Left lung (tissue), 10 donors: Measurements from ENCODE around the gene LRP10. TPM values are rescaled to one million over a fixed set of nuclear protein-coding genes. Genes with fewer than 3 reads are reported as not detected.

ENCODE experiments used
- ATAC-seq: fragments of 200-7000 bp; cut with Tn5 transposase; one replicate; pipeline ENCODE4 v1.9.1; 2020; ENCODE audit warnings: moderate library complexity
- DNase-seq, 4 donors: peaks; one replicate each; pipeline ENCODE4 v3.0.0-alpha.2; 2013 to 2020
- H3K27ac ChIP-seq, 2 donors: fragments of 200-600 bp; sonication (generic) in 1 of 2; one replicate each; pipeline versions ENCODE4 v1.5.0 to v1.8.0; 2020 to 2021
- H3K27me3 ChIP-seq, 2 donors: fragments of 200-600 bp; sonication (generic) in 1 of 2; one replicate each; pipeline versions ENCODE4 v1.5.0 to v1.8.0; 2020 to 2021
- H3K36me3 ChIP-seq, 2 donors: fragments of 200-600 bp; sonication (generic) in 1 of 2; one replicate each; pipeline versions ENCODE4 v1.5.0 to v1.8.0; 2020 to 2021
- H3K4me1 ChIP-seq, 2 donors: fragments of 200-600 bp; one replicate each; pipeline ENCODE4 v1.8.0; 2021
- H3K4me3 ChIP-seq, 2 donors: fragments of 200-600 bp; sonication (generic) in 1 of 2; one replicate each; pipeline versions ENCODE4 v1.5.0 to v1.8.0; 2020 to 2021; ENCODE audit warnings: mild to moderate bottlenecking in 1 of 2
- H3K9me3 ChIP-seq, 2 donors: fragments of 200-600 bp; sonication (generic) in 1 of 2; one replicate each; pipeline versions ENCODE4 v1.5.0 to v1.8.0; 2020 to 2021
- CTCF ChIP-seq, 2 donors: fragments of 200-600 bp; sonication (generic) in 1 of 2; IDR thresholded peaks; one replicate each; pipeline versions ENCODE4 v1.5.0 to v1.8.0; 2021; ENCODE audit warnings: antibody characterized with exemption in 2 of 2
- intact Hi-C, 2 donors: fragments of 100-400 bp; cut with DNase I; formaldehyde crosslinking; loops; one replicate each; pipeline versions ENCODE4 v1.11.2 to v1.14.2; 2022
- polyA plus RNA-seq, 6 donors: library from polyadenylated mRNA; unstranded; fragments of 120-200 nt; gene quantifications; one replicate each; pipeline ENCODE4 v1.2.1, GENCODE V29; 2013; ENCODE audit not compliant: insufficient read length in 6 of 6
- total RNA-seq, 2 donors: library from RNA; stranded (reverse); fragmentation: NEBNext Ultra II Directional; extraction: Animal tissue kit (Norgen Biotek cat#: 25700); gene quantifications; one replicate each; pipeline ENCODE4 v1.2.1, GENCODE V29; 2021
- donor health status: DM: no; HTN: yes; CAD: no.
- donor health status: DM: no; HTN: no; CAD: no.

The LRP10 gene
- total and polyA plus RNA-seq, 8 donors, result 49.3 to 147 (median 58.5) TPM

- Histone ChIP-seq H3K9me3 (no peaks in the 10 kb centered on the region), H3K4me3 (no peak overlapping the region), H3K27me3 (no peaks in the 10 kb centered on the region), H3K4me1 (peaks cover 22 to 61% of the 10 kb centered on the region in 2 donors), H3K36me3 (peaks cover 0 to 52% of the 10 kb centered on the region in 2 donors), H3K27ac (peak overlapping the region; percentile 62 to 66)
- no peak for ATAC-seq
- TF ChIP-seq CTCF (IDR thresholded peaks at IDR 0.05), result no peak
- no peak for DNase-seq
- intact Hi-C loops, result no loop called here
Measured at GRCh38 chr14:22846811-22847307, 24.7 kb upstream of the LRP10 start.

DNA sequence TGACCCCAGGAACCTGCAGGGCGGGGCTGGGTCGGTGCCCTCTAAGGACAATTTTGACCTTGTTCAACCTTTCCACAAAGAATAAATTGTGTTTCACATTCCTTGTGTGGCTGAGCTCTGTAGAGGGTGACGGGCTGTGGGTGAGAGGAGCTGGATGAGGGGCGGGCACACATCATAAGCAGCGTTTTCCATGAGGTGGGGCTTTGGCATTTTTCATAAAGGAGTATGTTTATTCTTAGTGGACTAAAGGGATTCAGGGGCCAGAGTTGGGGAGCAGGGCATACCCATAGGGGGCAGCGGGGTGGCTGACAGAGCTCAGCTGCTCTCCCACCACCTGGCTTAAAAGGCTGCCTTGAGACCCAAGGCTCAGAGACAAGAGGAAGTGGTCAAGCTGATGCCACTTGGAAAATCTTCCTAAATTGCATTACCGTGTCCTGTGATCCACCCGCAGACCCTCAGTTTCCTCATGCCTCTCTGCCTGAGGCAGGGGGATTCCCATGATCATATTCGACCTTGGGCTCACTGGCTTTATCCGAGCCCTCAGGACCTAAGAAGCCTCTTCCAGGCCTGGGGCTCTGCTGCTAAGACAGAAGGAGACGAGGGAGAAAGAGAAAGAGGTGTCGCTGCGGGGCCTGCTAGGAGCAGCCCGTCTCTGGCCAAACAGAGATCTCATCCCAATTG lies 23.7 kb upstream of the LRP10 start:
- peaks cover 0 to 42% of the 10 kb centered on the region in 2 donors for H3K36me3 ChIP-seq
- H3K4me1 ChIP-seq, result peaks cover 24 to 70% of the 10 kb centered on the region in 2 donors
- no peak overlapping the region for H3K4me3 ChIP-seq
- peak overlapping the region; percentile 71 to 88 for H3K27ac ChIP-seq
- no peak for TF ChIP-seq CTCF (IDR thresholded peaks at IDR 0.05)
- intact Hi-C loops, result no loop called here
- no peaks in the 10 kb centered on the region for H3K9me3 ChIP-seq
- DNase-seq (peak in 1 of 4 donors; percentile 26), ATAC-seq (peak; percentile 1)
- no peaks in the 10 kb centered on the region for H3K27me3 ChIP-seq

DNA sequence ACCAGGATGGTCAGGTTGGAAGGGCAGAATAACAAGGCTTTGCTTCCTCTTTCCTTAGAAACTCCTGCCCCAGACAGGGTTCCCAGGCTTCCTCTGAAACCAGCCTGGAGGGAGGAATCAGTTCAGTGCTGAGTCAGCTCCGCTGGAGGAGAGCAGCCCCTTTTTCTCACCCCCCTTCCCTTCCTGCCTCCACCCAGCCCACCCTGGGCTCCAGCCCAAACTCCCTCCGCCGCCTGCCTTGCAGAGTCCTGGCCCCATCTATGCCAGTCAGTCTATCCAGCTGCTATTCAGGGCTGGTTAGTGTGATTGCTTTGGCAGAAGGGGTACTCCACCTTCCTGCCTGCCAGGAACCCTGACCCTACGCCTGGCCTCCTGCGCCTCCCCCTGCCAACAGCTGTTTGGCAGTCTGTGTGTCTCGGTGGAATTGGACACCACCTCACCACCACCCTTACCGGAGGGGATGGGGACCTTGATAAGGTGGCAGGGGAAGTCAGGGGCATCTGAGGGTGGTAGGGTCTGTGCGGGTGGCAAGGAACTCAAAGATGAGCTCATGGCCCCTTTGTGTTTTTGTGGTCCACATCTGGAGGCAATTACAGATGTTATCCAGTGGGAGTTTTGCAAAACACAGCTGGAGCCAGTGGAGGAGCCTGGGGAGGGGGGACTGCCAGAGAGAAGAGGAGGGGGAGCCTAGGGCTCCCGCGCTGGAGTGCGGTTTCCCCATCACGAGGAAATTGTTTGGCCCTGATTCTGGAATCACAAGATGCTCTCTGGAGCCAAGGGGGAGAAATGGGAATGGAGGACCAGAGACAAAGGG lies 23.0 kb upstream of the LRP10 start:
- peak; percentile 75 to 96 (median 88) for DNase-seq
- Histone ChIP-seq H3K36me3 (peaks cover 0 to 35% of the 10 kb centered on the region in 2 donors), H3K9me3 (no peaks in the 10 kb centered on the region), H3K27ac (peak overlapping the region; percentile 71 to 88), H3K4me3 (no peak overlapping the region), H3K4me1 (peaks cover 29 to 78% of the 10 kb centered on the region in 2 donors), H3K27me3 (no peaks in the 10 kb centered on the region)
- intact Hi-C loops, result no loop called here
- no peak for TF ChIP-seq CTCF (IDR thresholded peaks at IDR 0.05)
- ATAC-seq, result peak; percentile 50

- Histone ChIP-seq H3K27ac (peak overlapping the region; percentile 71 to 88), H3K27me3 (no peaks in the 10 kb centered on the region), H3K4me1 (peaks cover 29 to 78% of the 10 kb centered on the region in 2 donors), H3K36me3 (peaks cover 0 to 27% of the 10 kb centered on the region in 2 donors), H3K4me3 (no peak overlapping the region), H3K9me3 (no peaks in the 10 kb centered on the region)
- TF ChIP-seq CTCF (IDR thresholded peaks at IDR 0.05), result no peak
- DNase-seq (peak in 3 of 4 donors; percentile 58 to 61 (median 60)), ATAC-seq (peak; percentile 4)
- intact Hi-C loops, result no loop called here
Measured at GRCh38 chr14:22849212-22849819, 22.2 kb upstream of the LRP10 start.
